Measurements from ENCODE around the gene IPO9. TPM values are rescaled to one million over a fixed set of nuclear protein-coding genes. Genes with fewer than 3 reads are reported as not detected.

IPO9 gene
- total and polyA plus RNA-seq, 10 of the 15 experiments (the other 5 are each of a cell fraction or from before 2014, with no cell fraction given) = 19.1 to 77.3 (median 34.1) TPM

GRCh38 chr1:201887116-201887866 lies 58.3 kb downstream of the IPO9 start:
- RAD21 ChIA-PET (ENCODE audit: unreplicated experiment) = interaction anchor here (1.2 kb wide), 1 partner anchor 12 kb away, joined by 4 read pairs; no protein-coding TSS in a partner anchor
- H3K27ac ChIP-seq (ENCODE audit: control insufficient read depth, insufficient read depth) = no peak overlapping the region
- no peaks in the 10 kb centered on the region for H3K79me2 ChIP-seq (ENCODE audit: control insufficient read depth, insufficient read depth, low read length)
- BruUV-seq (replicated peaks) = no TSS peak
- H3K4me1 ChIP-seq (ENCODE audit: control insufficient read depth, insufficient read depth, low read length) = peaks cover 5% of the 10 kb centered on the region; the same call in 1 of the 2 replicates
- FAIRE-seq (no peak), DNase-seq (ENCODE audit: low read depth, low spot score) (no peak), ATAC-seq (no peak)
- intact Hi-C loops (cut with micrococcal nuclease; ENCODE audit: unreplicated experiment) (no loop called here), in situ Hi-C loops (cut with MboI) (no loop called here)
- POLR2A ChIA-PET = no interaction called here
- no peak overlapping the region for H3K4me3 ChIP-seq
- TF ChIP-seq SMAD1 (IDR thresholded peaks at IDR 0.05; ENCODE audit: low read depth, partially characterized antibody) (no peak), YBX1 (IDR thresholded peaks at IDR 0.05) (no peak), CBX5 (IDR thresholded peaks at IDR 0.05; ENCODE audit: low read depth) (no peak), KLF5 (IDR thresholded peaks at IDR 0.05; ENCODE audit: partially characterized antibody) (no peak), NR2C1 (IDR thresholded peaks at IDR 0.05) (no peak), TCF7 (IDR thresholded peaks at IDR 0.05; ENCODE audit: borderline replicate concordance) (no peak), ELK1 (IDR thresholded peaks at IDR 0.05; ENCODE audit: low read depth, low read length) (no peak), SMC3 (IDR thresholded peaks at IDR 0.05; ENCODE audit: borderline replicate concordance, low read length) (no peak), TCF3 (IDR thresholded peaks at IDR 0.05; ENCODE audit: borderline replicate concordance, insufficient read depth, low read depth, low read length) (no peak), ZBTB33 (IDR thresholded peaks at IDR 0.05) (no peak), PBX3 (IDR thresholded peaks at IDR 0.05; ENCODE audit: insufficient replicate concordance, low read depth, low read length) (no peak), SMAD5 (IDR thresholded peaks at IDR 0.05; ENCODE audit: low read depth) (no peak), GABPA (IDR thresholded peaks at IDR 0.05; ENCODE audit: low read depth) (no peak)
- TF ChIP-seq, protein P1, sequence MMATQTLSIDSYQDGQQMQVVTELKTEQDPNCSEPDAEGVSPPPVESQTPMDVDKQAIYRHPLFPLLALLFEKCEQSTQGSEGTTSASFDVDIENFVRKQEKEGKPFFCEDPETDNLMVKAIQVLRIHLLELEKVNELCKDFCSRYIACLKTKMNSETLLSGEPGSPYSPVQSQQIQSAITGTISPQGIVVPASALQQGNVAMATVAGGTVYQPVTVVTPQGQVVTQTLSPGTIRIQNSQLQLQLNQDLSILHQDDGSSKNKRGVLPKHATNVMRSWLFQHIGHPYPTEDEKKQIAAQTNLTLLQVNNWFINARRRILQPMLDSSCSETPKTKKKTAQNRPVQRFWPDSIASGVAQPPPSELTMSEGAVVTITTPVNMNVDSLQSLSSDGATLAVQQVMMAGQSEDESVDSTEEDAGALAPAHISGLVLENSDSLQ (IDR thresholded peaks at IDR 0.05) = no peak
- SMC1A ChIA-PET (ENCODE audit: uncharacterized antibody, unreplicated experiment) = interaction anchor here (0.8 to 1.5 kb wide), 3 partner anchors 8 to 13 kb away, joined by 3 to 5 read pairs (median 4); no protein-coding TSS in a partner anchor
- no peaks in the 10 kb centered on the region; a peak in 1 of 4 replicates for H3K36me3 ChIP-seq (ENCODE audit: control insufficient read depth in 2 of 2, insufficient read depth in 2 of 2, low read length in 1 of 2)
- no peak overlapping the region for H2AFZ ChIP-seq (ENCODE audit: control insufficient read depth, low read depth, low read length)
- no peaks in the 10 kb centered on the region for H4K20me1 ChIP-seq (ENCODE audit: control insufficient read depth, insufficient read depth)
- WGBS (ENCODE audit: insufficient coverage, insufficient replicate concordance, low lambda C conversion rate, missing lambda C conversion rate) = 44% methylated on average over 5 of the region's 5 CpGs
- no peaks in the 10 kb centered on the region for H3K9me3 ChIP-seq (replicated peaks; ENCODE audit: control insufficient read depth, insufficient read depth, low read length)
- H3K27me3 ChIP-seq (replicated peaks in 1 of 2; ENCODE audit: control insufficient read depth in 2 of 2, insufficient read depth in 2 of 2, low read length in 1 of 2) = peaks cover 2 to 12% of the 10 kb centered on the region in 2 experiments; a peak in 3 of 4 replicates
- no peak overlapping the region for H3K4me2 ChIP-seq (ENCODE audit: control insufficient read depth, insufficient read depth)
- CTCF ChIA-PET = interaction anchor here (0.7 to 2.4 kb wide), 7 partner anchors 9 to 248 kb away, joined by 3 to 24 read pairs (median 4); no protein-coding TSS in a partner anchor
- H3K9ac ChIP-seq (ENCODE audit: control insufficient read depth, insufficient read depth, low read length) = no peak overlapping the region

Measured in GM12878 (cell line).